ENCODE results near the gene NCOA4.

Gene NCOA4

DNA sequence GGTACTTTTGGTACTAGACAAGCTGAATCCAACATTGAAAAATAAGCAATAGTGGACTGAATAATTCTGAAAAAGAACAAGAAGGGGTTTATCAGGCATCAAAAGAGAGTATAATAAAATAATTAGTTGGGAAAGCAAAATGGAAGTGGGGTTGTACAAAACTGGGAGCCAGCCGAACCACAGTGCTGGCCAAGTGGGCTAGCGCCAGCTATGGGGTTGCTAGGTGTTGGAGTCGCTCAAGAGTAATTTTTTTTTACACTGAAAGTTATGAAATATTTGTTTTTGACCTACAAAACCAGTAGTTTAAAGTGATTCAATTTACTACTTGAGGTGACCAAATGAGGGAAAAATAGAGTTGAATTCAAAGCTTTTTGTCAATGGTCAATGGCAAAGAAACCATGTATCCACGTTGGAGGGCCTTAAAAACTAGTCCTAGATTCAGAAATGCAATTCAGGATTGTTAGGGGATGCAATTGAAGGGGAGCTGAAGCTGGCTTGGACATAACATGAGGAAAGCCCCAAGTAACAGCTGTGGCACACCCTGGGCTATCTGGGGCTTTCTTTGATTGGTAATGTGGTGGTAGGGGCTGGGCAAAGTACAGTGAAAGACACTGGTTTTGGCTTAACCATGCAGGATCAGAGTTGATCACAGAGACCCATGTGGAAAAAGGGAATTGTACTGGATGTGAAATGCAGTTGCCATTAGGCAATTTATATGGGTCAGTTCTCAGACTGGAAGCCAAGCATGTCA lies 43.9 kb upstream of the NCOA4 start:
- TF ChIP-seq, protein P1, sequence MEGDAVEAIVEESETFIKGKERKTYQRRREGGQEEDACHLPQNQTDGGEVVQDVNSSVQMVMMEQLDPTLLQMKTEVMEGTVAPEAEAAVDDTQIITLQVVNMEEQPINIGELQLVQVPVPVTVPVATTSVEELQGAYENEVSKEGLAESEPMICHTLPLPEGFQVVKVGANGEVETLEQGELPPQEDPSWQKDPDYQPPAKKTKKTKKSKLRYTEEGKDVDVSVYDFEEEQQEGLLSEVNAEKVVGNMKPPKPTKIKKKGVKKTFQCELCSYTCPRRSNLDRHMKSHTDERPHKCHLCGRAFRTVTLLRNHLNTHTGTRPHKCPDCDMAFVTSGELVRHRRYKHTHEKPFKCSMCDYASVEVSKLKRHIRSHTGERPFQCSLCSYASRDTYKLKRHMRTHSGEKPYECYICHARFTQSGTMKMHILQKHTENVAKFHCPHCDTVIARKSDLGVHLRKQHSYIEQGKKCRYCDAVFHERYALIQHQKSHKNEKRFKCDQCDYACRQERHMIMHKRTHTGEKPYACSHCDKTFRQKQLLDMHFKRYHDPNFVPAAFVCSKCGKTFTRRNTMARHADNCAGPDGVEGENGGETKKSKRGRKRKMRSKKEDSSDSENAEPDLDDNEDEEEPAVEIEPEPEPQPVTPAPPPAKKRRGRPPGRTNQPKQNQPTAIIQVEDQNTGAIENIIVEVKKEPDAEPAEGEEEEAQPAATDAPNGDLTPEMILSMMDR (conservative IDR thresholded peaks at IDR 0.05; ENCODE audit: low read depth, low read length): no peak
- DNase-seq (ENCODE audit: low read depth): no peak
- H3K4me3 ChIP-seq (ENCODE audit: low read length): no peak overlapping the region

- DNase-seq (ENCODE audit: low read depth): no peak
- H3K4me3 ChIP-seq (ENCODE audit: low read length): no peak overlapping the region
- TF ChIP-seq, protein P1 (conservative IDR thresholded peaks at IDR 0.05; ENCODE audit: low read depth, low read length): no peak
Observed at GRCh38 chr10:46073564-46073963, 43.1 kb upstream of the NCOA4 start.

- H3K4me3 ChIP-seq (ENCODE audit: low read length): no peak overlapping the region
- no peak for DNase-seq (ENCODE audit: low read depth)
- TF ChIP-seq, protein P1 (conservative IDR thresholded peaks at IDR 0.05; ENCODE audit: low read depth, low read length): no peak
Observed at GRCh38 chr10:46070749-46071148, 40.3 kb upstream of the NCOA4 start.

DNA sequence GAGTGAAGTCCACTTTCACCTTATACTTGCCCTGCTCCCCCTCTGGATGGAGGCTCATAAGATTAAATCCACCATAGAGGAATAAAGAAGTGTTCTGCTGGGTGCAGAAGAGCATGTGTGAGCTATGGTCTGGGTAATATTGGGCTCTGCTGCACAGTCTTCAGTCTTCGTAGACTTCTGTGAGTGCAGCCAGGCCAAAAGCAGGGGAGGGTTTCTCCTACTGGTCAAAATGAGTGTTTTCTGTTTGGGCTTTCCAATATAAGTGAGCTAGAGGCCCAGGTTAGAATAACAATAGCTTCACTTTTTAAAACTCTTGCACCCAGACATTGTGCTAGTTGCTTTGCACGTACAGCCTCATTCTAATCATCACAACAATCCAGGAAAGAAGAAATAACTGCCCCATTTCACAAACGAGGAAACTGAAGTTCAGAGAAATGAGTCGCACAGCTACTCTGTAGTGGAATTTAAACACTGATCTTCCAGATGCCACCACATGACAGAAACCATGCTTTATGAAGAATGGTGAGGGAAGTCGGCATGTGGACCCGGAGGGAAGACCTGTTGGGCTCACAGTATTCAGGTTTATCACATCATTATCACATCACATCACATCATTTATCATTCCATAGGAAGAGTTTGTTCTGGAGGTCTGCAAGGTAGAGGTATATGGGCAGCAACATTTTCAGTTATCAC lies 39.5 kb upstream of the NCOA4 start:
- H3K4me3 ChIP-seq (ENCODE audit: low read length): no peak overlapping the region
- DNase-seq (ENCODE audit: low read depth): no peak
- TF ChIP-seq, protein P1 (conservative IDR thresholded peaks at IDR 0.05; ENCODE audit: low read depth, low read length): no peak

- no peak overlapping the region for H3K4me3 ChIP-seq (ENCODE audit: low read length)
- no peak for DNase-seq (ENCODE audit: low read depth)
- TF ChIP-seq, protein P1 (conservative IDR thresholded peaks at IDR 0.05; ENCODE audit: low read depth, low read length): no peak
Observed at GRCh38 chr10:46068905-46069304, 38.5 kb upstream of the NCOA4 start.

DNA sequence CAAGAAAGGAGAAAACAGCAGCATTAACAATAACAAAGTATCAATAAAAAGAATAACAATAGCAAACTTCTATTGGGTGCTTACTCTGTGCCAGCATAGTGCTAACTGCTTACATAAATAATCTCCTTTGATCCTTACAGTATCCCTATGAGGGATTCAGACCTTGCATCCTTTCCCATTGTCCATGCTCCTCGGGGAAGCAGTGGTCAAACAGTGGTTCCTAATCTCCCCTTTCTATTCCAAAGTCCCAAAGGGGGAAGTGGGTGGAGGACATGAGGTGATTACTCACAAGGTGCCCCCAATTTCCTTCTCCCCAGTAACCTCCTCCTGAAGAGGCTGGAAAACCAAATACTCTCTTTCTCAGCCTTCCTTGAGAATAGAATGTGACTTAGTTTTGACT lies 37.7 kb upstream of the NCOA4 start:
- no peak overlapping the region for H3K4me3 ChIP-seq (ENCODE audit: low read length)
- TF ChIP-seq, protein P1 (conservative IDR thresholded peaks at IDR 0.05; ENCODE audit: low read depth, low read length): no peak
- DNase-seq (ENCODE audit: low read depth): no peak

Data from retinal pigment epithelial cell (primary cell).